OCI-LY1 (cell line): ENCODE results near the gene NFAM1.

Source experiments
- H2AFZ ChIP-seq: fragments of 200-600 bp; sonication (generic), shearing (Covaris generic); 2 replicates; pipeline ENCODE4 v1.6.0; 2014; ENCODE audit warnings: antibody characterized with exemption, mild to moderate bottlenecking, low read length
- H3F3A ChIP-seq: fragments of 200-600 bp; sonication (generic), shearing (Covaris generic); 2 replicates; pipeline ENCODE4 v1.6.0; 2014; ENCODE audit warnings: mild to moderate bottlenecking, antibody characterized with exemption, low read length, moderate library complexity; ENCODE audit not compliant: insufficient read depth
- H3K27ac ChIP-seq: fragments of 200-600 bp; sonication (generic); 2 replicates; pipeline ENCODE4 v1.5.1; 2014; ENCODE audit warnings: low read length, mixed run types, mild to moderate bottlenecking, low read depth; ENCODE audit not compliant: poor library complexity, severe bottlenecking
- H3K27me3 ChIP-seq: fragments of 200-600 bp; sonication (generic); 2 replicates; pipeline ENCODE4 v1.6.0; 2014; ENCODE audit warnings: antibody characterized with exemption, mild to moderate bottlenecking, low read length, moderate library complexity; ENCODE audit not compliant: insufficient read depth
- H3K36me3 ChIP-seq: fragments of 200-600 bp; sonication (generic); 2 replicates; pipeline ENCODE4 v1.6.1; 2014; ENCODE audit warnings: mild to moderate bottlenecking, antibody characterized with exemption, low read length, moderate library complexity, mixed read lengths; ENCODE audit not compliant: insufficient read depth
- H3K4me1 ChIP-seq: fragments of 200-600 bp; sonication (generic); 2 replicates; pipeline ENCODE4 v1.5.1; 2014; ENCODE audit warnings: mild to moderate bottlenecking, low read length, moderate library complexity; ENCODE audit not compliant: insufficient read depth, severe bottlenecking
- H3K4me2 ChIP-seq: fragments of 200-600 bp; sonication (generic), shearing (Covaris generic); 2 replicates; pipeline ENCODE4 v1.6.1; 2014; ENCODE audit warnings: low read length
- H3K4me3 ChIP-seq: fragments of 200-600 bp; sonication (generic); 2 replicates; pipeline ENCODE4 v1.5.1; 2014; ENCODE audit warnings: low read length, low read depth, mild to moderate bottlenecking, mixed read lengths; ENCODE audit not compliant: poor library complexity, severe bottlenecking
- H3K79me2 ChIP-seq: fragments of 200-600 bp; shearing (Covaris generic); 2 replicates; pipeline ENCODE4 v1.6.1; 2016; ENCODE audit warnings: mixed run types, low read length, mixed read lengths; ENCODE audit not compliant: insufficient read depth
- H3K9ac ChIP-seq: fragments of 200-600 bp; sonication (generic), shearing (Covaris generic); 2 replicates; pipeline ENCODE4 v1.6.1; 2014; ENCODE audit warnings: mild to moderate bottlenecking, low read length, mixed read lengths
- H3K9me2 ChIP-seq: fragments of 200-600 bp; sonication (generic), shearing (Covaris generic); 2 replicates; pipeline ENCODE4 v1.6.1; 2014; ENCODE audit warnings: low read depth, mild to moderate bottlenecking, low read length, mixed read lengths
- H3K9me3 ChIP-seq: fragments of 200-600 bp; shearing (Covaris generic); 2 replicates; pipeline ENCODE4 v1.6.1; 2014; ENCODE audit warnings: low read length, mixed read lengths
- H4K20me1 ChIP-seq: fragments of 200-600 bp; sonication (generic), shearing (Covaris generic); 2 replicates; pipeline ENCODE4 v1.6.0; 2016; ENCODE audit warnings: mild to moderate bottlenecking, low read length; ENCODE audit not compliant: insufficient read depth
- CTCF ChIP-seq: fragments of 200-600 bp; sonication (generic), shearing (Covaris generic); IDR thresholded peaks from 2 replicates; pipeline ENCODE4 v1.5.1; 2017; ENCODE audit warnings: mild to moderate bottlenecking, antibody characterized with exemption, low read length, moderate library complexity, mixed read lengths
- EZH2 ChIP-seq: fragments of 200-600 bp; sonication (generic), shearing (Covaris generic); IDR thresholded peaks from 2 replicates; pipeline ENCODE4 v1.8.0; 2017; ENCODE audit warnings: borderline replicate concordance, mixed run types, mild to moderate bottlenecking, antibody characterized with exemption, low read length, moderate library complexity, mixed read lengths

The NFAM1 gene

GRCh38 chr22:42401535-42402334, 30.5 kb downstream of the NFAM1 start:
- Histone ChIP-seq H3F3A (no peaks in the 10 kb centered on the region), H3K9me3 (no peaks in the 10 kb centered on the region), H2AFZ (no peak overlapping the region), H3K27ac (no peak overlapping the region), H3K4me2 (no peak overlapping the region), H4K20me1 (no peaks in the 10 kb centered on the region), H3K4me1 (peaks cover 21% of the 10 kb centered on the region), H3K9ac (no peak overlapping the region), H3K9me2 (no peaks in the 10 kb centered on the region), H3K36me3 (no peaks in the 10 kb centered on the region), H3K4me3 (no peak overlapping the region), H3K27me3 (peaks cover 10% of the 10 kb centered on the region), H3K79me2 (no peaks in the 10 kb centered on the region)
- TF ChIP-seq EZH2, result no peak

GRCh38 chr22:42400811-42401534, 31.2 kb downstream of the NFAM1 start:
- peaks cover 25% of the 10 kb centered on the region for H3K4me1 ChIP-seq
- no peaks in the 10 kb centered on the region for H3K9me3 ChIP-seq
- no peak overlapping the region for H2AFZ ChIP-seq
- no peaks in the 10 kb centered on the region for H3K9me2 ChIP-seq
- no peaks in the 10 kb centered on the region for H3K36me3 ChIP-seq
- H3K79me2 ChIP-seq, result no peaks in the 10 kb centered on the region
- H3K9ac ChIP-seq, result no peak overlapping the region
- H3K4me3 ChIP-seq, result no peak overlapping the region
- no peak for TF ChIP-seq EZH2
- TF ChIP-seq CTCF, result no peak
- H3K27me3 ChIP-seq, result peaks cover 10% of the 10 kb centered on the region
- H3F3A ChIP-seq, result no peaks in the 10 kb centered on the region
- no peak overlapping the region for H3K4me2 ChIP-seq
- no peak overlapping the region for H3K27ac ChIP-seq
- no peaks in the 10 kb centered on the region for H4K20me1 ChIP-seq

- Histone ChIP-seq H3K9me2 (no peaks in the 10 kb centered on the region), H3K27me3 (peaks cover 4% of the 10 kb centered on the region; the same call in 1 of the 2 replicates), H3K9me3 (no peaks in the 10 kb centered on the region), H4K20me1 (no peaks in the 10 kb centered on the region), H3K27ac (no peak overlapping the region), H3K36me3 (no peaks in the 10 kb centered on the region), H3K4me3 (no peak overlapping the region), H3K79me2 (no peaks in the 10 kb centered on the region), H2AFZ (no peak overlapping the region), H3K9ac (no peak overlapping the region), H3F3A (no peaks in the 10 kb centered on the region), H3K4me1 (peaks cover 25% of the 10 kb centered on the region), H3K4me2 (no peak overlapping the region)
- no peak for TF ChIP-seq CTCF
- no peak for TF ChIP-seq EZH2
Measured at GRCh38 chr22:42399315-42400271, 32.6 kb downstream of the NFAM1 start.
